ENCODE data around the gene NR1D1.

The NR1D1 gene

DNA sequence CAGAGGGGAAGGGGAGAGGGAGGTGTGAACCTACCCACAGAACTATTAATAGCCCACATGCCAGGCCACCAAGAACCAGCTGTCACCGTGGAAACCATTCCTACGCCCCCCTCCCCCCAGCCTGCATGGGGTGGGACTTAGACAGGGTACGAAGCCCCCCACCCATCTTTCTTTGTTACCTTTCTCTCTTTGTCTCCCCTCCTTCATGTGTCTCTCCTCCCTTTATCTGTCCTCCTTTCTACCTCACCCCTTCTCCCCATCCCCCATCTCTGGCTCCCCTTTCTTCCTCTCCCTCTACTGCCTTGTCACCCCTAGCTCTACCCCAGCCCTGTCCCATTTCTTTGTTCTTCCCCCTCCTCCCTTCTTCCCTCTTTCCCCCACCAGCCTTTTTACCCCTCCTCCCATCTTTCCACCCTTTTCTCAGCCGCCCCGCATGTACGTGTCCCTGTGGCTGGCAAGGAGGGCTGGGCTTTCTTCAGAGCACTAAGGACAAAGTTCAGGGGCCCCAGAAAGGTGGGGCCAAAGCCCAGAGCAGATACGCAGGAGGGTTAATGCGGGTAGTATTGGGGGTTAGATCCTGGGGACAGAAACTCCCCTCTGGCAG lies 29.6 kb downstream of the NR1D1 start:
- Histone ChIP-seq H3K4me2 (ENCODE audit: low read length) (peak overlapping the region; percentile 57), H3K27me3 (ENCODE audit: control insufficient read depth, insufficient read depth, low read length) (no peaks in the 10 kb centered on the region), H3K4me1 (ENCODE audit: control insufficient read depth, insufficient read depth, low read length) (peaks cover 80% of the 10 kb centered on the region), H3K36me3 (ENCODE audit: insufficient read depth, low read length) (peaks cover 7% of the 10 kb centered on the region), H3K4me3 (ENCODE audit: low read length) (no peak overlapping the region), H3K9me3 (replicated peaks; ENCODE audit: low read length) (no peaks in the 10 kb centered on the region), H3K9ac (ENCODE audit: low read depth, low read length) (peak overlapping the region; percentile 3)

DNA sequence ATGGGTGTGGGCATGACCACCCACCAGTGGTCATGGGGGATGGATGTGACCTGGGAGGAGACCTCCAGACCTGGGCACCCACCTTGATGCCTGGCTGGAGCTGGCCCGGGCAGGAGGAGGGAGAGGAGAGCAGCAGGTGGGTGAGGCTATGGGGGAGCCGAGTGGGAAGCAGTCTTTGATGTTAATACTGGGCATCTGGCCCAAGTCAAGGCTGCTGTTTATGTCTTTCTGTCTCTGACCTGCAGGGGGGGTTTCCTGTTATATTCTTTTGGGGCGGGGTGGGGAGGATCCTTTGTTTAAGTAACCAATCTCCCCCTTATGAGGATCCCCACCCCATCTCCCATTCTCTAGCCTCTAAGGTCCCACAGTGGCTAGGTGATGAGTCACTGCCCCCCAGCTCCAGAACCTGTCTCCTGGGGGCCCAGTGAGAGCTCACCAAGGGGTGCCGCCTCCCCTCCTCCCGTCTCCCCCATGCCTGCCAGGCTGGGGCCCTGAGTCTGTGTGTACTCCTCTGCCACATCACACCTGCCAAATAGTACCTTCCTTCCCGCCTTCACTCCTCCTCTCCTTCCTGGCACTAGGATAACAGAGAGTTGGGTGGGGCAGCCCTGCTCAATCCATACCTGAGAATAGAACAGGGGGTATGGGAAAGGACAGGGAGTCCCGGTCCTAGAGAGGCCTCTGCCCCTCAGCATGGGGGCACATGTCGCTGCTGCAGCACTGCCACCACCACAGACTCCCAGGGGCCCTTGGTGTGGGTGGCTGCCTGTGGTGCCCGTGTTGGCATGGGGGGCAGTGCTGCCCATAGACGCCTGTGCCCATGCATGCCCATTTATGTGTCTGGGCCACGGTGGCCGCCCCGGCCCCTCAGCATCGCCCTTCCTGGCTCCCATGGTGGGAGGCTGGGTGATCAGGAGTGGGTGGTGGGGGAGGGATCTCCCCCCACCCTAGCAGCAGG lies 30.4 kb downstream of the NR1D1 start:
- no peaks in the 10 kb centered on the region for H3K27me3 ChIP-seq (ENCODE audit: control insufficient read depth, insufficient read depth, low read length)
- peak overlapping the region; percentile 34 for H3K9ac ChIP-seq (ENCODE audit: low read depth, low read length)
- H3K4me3 ChIP-seq (ENCODE audit: low read length) = peak overlapping the region; percentile 70
- H3K4me1 ChIP-seq (ENCODE audit: control insufficient read depth, insufficient read depth, low read length) = peaks cover 80% of the 10 kb centered on the region
- peaks cover 7% of the 10 kb centered on the region for H3K36me3 ChIP-seq (ENCODE audit: insufficient read depth, low read length)
- H3K9me3 ChIP-seq (replicated peaks; ENCODE audit: low read length) = no peaks in the 10 kb centered on the region
- peak overlapping the region; percentile 96 for H3K4me2 ChIP-seq (ENCODE audit: low read length)

DNA sequence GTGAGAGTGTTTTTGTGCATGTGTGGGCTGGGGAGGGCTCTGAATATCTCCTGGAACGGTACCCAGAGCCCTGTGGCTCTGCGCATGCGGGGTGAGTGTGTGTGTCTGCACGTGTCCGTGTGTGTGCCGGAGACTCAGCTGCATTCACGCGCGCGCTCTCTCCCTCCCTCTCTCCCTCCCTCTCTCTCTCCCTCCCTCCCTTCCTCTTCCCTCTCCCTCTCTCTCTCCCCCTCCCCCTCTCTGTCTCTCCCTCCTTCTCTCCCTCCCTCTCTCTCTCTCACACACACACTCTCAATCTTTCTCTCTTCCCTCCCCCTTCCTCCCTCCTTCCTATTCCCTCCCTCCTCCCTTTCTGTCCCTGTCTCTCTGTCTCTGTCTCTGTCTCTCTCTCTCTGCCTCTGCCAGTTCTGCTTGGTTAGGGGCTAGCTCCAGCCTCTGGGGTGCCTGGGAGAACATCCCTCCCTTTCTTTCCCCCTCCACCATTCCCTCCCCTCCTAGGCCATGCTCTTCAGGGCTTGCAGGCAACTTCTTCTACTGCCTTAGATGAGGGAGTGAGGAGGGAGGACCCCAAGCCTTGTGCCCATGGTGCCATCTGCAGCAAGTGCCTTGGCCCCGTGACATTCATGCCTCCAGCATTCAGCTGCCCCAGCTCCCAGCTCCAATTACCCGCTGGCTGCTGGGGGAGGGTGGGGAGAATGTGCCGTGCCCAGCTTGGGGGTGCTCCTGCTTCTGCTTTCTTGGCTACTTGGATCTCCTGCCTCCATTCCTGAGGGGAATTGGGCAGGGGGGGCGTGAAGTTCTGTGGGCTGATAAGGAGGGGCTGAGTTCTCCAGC lies 31.3 kb downstream of the NR1D1 start:
- H3K9ac ChIP-seq (ENCODE audit: low read depth, low read length) = peak overlapping the region; percentile 58
- peak overlapping the region; percentile 96 for H3K4me2 ChIP-seq (ENCODE audit: low read length)
- H3K27me3 ChIP-seq (ENCODE audit: control insufficient read depth, insufficient read depth, low read length) = no peaks in the 10 kb centered on the region
- H3K4me3 ChIP-seq (ENCODE audit: low read length) = peak overlapping the region; percentile 70
- no peaks in the 10 kb centered on the region for H3K36me3 ChIP-seq (ENCODE audit: insufficient read depth, low read length)
- H3K4me1 ChIP-seq (ENCODE audit: control insufficient read depth, insufficient read depth, low read length) = peaks cover 81% of the 10 kb centered on the region
- H3K9me3 ChIP-seq (replicated peaks; ENCODE audit: low read length) = no peaks in the 10 kb centered on the region

DNA sequence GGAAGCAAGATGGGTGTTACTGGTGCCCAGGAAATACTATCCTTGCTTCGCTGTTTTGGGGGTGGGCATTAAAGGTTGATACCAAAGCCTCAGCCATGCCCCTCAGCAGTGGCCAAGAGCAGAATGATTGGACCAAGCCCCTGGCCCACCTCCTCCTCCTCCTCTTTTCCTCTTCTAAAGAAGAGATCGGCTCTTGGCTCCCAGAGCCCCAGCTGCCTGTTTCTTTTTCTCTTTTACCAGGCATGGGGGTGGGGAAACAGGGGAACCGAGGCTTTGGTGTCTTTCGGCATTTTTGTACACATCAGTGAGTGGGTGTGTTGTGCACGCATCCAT lies 31.8 kb downstream of the NR1D1 start:
- Histone ChIP-seq H3K27me3 (ENCODE audit: control insufficient read depth, insufficient read depth, low read length) (no peaks in the 10 kb centered on the region), H3K4me2 (ENCODE audit: low read length) (peak overlapping the region; percentile 96), H3K4me3 (ENCODE audit: low read length) (peak overlapping the region; percentile 70), H3K4me1 (ENCODE audit: control insufficient read depth, insufficient read depth, low read length) (peaks cover 83% of the 10 kb centered on the region), H3K9me3 (replicated peaks; ENCODE audit: low read length) (no peaks in the 10 kb centered on the region), H3K36me3 (ENCODE audit: insufficient read depth, low read length) (no peaks in the 10 kb centered on the region), H3K9ac (ENCODE audit: low read depth, low read length) (peak overlapping the region; percentile 58)

DNA sequence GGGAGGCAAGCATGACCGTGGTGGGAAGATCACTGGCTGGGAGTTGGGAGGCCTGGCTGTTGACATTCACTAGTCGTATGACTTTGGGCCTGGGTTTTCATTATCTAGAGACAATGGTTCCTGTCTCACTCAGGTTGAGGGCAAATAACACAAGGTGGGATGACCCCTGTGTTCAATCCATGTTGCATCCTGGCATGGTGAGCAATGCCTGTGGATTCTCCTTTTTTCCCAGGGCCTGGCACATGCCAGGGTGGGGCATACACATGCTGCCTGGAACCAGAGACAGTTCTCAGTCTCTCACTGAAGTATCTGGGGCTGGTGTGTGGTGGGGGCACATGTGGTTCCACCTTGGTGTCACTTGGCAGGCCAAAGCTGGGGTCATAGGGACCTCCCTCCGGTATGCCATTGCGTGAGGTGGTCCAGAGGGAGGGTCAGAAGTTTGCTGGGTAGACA lies 32.2 kb downstream of the NR1D1 start:
- Histone ChIP-seq H3K36me3 (ENCODE audit: insufficient read depth, low read length) (no peaks in the 10 kb centered on the region), H3K4me2 (ENCODE audit: low read length) (peak overlapping the region; percentile 96), H3K4me3 (ENCODE audit: low read length) (peak overlapping the region; percentile 70), H3K4me1 (ENCODE audit: control insufficient read depth, insufficient read depth, low read length) (peaks cover 79% of the 10 kb centered on the region), H3K9ac (ENCODE audit: low read depth, low read length) (peak overlapping the region; percentile 58), H3K9me3 (replicated peaks; ENCODE audit: low read length) (no peaks in the 10 kb centered on the region), H3K27me3 (ENCODE audit: control insufficient read depth, insufficient read depth, low read length) (no peaks in the 10 kb centered on the region)

DNA sequence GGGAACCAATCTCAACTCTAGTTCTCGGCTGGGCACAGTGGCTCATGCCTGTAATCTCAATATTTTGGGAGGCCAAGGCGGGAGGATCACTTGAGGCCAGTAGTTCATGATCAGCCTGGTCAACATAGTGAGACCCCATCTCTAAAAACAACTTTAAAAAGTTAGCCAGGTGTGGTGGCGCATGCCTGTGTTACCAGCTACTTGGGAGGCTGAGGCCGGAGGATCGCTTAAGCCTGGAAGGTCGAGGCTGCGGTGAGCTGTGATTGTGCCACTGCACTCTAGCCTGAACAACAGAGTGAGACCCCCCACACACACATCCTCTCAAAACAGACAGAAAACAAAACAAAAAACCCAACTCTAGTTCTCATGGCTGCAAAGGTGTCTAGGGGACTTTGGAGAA lies 32.7 kb downstream of the NR1D1 start:
- H3K9me3 ChIP-seq (replicated peaks; ENCODE audit: low read length) = no peaks in the 10 kb centered on the region
- no peaks in the 10 kb centered on the region for H3K27me3 ChIP-seq (ENCODE audit: control insufficient read depth, insufficient read depth, low read length)
- no peak overlapping the region for H3K9ac ChIP-seq (ENCODE audit: low read depth, low read length)
- H3K4me3 ChIP-seq (ENCODE audit: low read length) = no peak overlapping the region
- no peak overlapping the region for H3K4me2 ChIP-seq (ENCODE audit: low read length)
- no peaks in the 10 kb centered on the region for H3K36me3 ChIP-seq (ENCODE audit: insufficient read depth, low read length)
- H3K4me1 ChIP-seq (ENCODE audit: control insufficient read depth, insufficient read depth, low read length) = peaks cover 75% of the 10 kb centered on the region

DNA sequence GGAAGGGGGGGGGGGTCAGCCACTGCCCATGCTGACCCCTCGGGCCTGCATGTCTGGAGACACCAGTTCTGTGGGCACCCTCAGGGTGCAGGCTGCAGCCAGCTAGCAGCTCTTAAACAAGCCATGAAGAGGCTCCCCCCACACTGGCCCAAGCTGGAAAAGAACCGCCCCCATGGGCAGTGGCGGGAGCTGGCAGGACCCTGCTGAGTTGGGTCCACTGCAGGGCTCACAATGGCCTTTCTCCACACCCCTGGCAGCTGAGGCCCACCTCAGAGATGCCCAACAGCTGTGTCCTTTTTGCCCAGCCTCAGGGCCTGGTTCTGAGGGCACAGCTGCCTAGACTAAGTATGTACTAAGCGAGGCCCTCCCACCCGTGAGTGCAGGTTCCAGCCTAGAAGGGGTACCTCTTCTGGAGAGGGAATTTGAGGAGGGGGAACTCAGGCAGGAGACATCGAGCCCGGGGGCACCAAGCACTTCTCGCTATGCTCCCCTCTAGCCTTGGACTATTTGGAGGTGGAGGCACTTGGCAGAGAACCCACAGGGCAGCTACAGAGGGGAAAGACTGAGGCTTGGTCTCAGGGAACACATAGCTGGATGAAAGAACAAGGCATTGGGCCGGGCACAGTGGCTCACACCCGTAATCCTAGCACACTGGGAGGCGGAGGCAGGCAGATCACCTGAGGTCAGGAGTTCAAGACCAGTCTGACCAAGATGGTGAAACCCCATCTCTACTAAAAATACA lies 34.4 kb downstream of the NR1D1 start:
- H3K4me1 ChIP-seq (ENCODE audit: control insufficient read depth, insufficient read depth, low read length) = peaks cover 63% of the 10 kb centered on the region
- H3K9ac ChIP-seq (ENCODE audit: low read depth, low read length) = no peak overlapping the region
- no peak overlapping the region for H3K4me3 ChIP-seq (ENCODE audit: low read length)
- H3K36me3 ChIP-seq (ENCODE audit: insufficient read depth, low read length) = no peaks in the 10 kb centered on the region
- no peaks in the 10 kb centered on the region for H3K9me3 ChIP-seq (replicated peaks; ENCODE audit: low read length)
- no peaks in the 10 kb centered on the region for H3K27me3 ChIP-seq (ENCODE audit: control insufficient read depth, insufficient read depth, low read length)
- peak overlapping the region; percentile 44 for H3K4me2 ChIP-seq (ENCODE audit: low read length)

DNA sequence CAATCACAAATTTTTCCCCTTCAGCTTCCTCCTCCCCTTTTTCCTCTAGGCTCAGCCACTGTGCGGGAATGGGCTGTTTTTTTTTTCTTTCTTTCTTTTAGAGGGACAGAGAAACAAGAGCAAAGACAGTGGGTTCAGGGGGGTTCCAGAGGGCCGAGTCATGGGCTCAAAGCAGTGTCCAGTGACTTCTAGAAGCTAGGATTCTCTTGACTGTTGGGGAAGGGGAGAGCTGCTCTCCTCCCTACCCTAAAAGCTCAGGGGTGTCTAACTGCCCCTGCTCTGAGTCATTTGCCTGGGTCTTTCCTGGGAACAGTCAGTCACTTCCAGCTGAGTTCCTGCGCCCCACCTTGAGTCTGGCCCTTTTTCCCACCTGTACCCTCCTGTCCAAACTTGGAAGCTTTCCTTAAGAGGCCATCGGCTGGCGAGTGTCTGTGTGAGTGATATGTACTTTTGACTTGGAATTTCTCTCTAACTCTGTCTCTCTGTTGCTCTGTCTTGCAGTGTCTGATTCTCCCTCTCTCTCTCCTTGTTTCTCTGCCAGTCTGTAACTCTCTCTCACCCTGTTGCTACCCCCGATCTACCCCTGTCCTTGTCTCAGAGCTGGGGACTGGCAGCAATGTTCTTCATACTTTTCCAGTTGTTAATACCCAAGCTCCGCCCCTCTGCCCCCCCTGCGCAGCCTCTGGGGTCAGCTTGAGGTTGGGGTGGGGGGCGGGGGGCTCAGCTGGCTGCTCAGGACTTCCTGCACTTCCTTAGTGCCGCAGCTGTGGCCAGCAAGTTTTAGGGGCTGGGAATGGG lies 35.2 kb downstream of the NR1D1 start:
- no peaks in the 10 kb centered on the region for H3K9me3 ChIP-seq (replicated peaks; ENCODE audit: low read length)
- H3K4me3 ChIP-seq (ENCODE audit: low read length) = peak overlapping the region; percentile 98
- peak overlapping the region; percentile 49 for H3K9ac ChIP-seq (ENCODE audit: low read depth, low read length)
- H3K4me2 ChIP-seq (ENCODE audit: low read length) = peak overlapping the region; percentile 84
- no peaks in the 10 kb centered on the region for H3K36me3 ChIP-seq (ENCODE audit: insufficient read depth, low read length)
- peaks cover 55% of the 10 kb centered on the region for H3K4me1 ChIP-seq (ENCODE audit: control insufficient read depth, insufficient read depth, low read length)
- H3K27me3 ChIP-seq (ENCODE audit: control insufficient read depth, insufficient read depth, low read length) = no peaks in the 10 kb centered on the region

DNA sequence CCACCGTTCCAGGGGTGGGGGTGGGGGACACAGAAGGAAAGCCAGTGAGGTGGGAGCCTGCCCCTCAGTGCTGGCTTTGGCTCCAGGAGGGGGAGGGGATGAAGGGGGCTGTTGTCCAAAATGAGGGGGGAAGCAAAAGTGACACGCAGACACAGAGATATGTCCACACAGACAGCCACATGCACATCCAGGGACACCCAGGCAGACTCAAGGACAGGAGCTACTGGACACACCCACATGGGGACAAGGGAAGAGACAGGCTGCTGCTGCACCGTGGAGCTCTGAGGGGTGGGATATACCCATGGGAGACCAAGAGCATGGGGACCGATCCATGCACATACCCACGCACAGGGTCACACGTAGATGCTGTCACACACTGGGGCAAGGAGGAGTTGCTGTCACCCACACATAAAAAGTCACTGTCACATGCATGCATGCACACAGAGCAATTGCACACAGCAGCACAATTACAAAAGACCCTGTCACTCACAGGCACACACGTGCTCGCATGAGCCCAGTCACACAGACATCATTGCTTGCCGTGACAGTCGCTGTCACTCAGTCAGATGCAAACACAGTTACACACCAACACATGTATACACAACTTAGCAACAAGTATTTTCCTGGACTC lies 36.4 kb downstream of the NR1D1 start:
- H3K4me1 ChIP-seq (ENCODE audit: control insufficient read depth, insufficient read depth, low read length) = peaks cover 44% of the 10 kb centered on the region
- H3K4me3 ChIP-seq (ENCODE audit: low read length) = peak overlapping the region; percentile 98
- H3K9ac ChIP-seq (ENCODE audit: low read depth, low read length) = peak overlapping the region; percentile 83
- H3K36me3 ChIP-seq (ENCODE audit: insufficient read depth, low read length) = no peaks in the 10 kb centered on the region
- no peaks in the 10 kb centered on the region for H3K27me3 ChIP-seq (ENCODE audit: control insufficient read depth, insufficient read depth, low read length)
- H3K4me2 ChIP-seq (ENCODE audit: low read length) = peak overlapping the region; percentile 84
- no peaks in the 10 kb centered on the region for H3K9me3 ChIP-seq (replicated peaks; ENCODE audit: low read length)

DNA sequence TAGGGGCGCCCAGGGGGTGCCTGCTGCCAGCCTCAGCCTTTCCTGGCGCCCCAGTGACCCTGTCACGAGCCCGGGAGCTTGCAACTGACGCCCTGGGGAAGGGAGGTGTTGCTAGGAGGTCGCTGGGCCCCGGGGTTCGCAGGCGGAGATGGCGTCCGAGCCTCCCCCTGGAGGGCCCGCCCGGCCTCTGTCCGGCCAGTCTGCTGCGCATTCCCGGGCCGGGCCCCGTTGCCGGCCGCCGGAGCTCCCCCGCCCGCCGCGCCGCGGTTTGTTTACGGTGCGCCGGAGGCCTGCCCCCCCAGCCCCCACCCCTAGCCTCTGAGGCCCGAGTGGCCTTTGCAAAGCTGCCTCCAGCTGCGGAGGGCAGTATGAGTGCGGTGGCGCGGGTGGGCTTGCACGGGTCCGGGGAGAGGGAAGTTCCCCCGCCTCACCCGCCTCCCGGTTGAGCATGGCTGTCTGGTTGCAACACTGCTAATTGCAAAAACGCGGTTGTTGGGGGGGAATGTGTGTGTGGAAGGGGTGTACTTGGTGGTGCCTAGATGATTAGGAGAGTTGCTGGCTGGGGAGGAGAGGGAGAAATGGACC lies 37.1 kb downstream of the NR1D1 start:
- no peaks in the 10 kb centered on the region for H3K36me3 ChIP-seq (ENCODE audit: insufficient read depth, low read length)
- H3K4me3 ChIP-seq (ENCODE audit: low read length) = peak overlapping the region; percentile 98
- H3K9ac ChIP-seq (ENCODE audit: low read depth, low read length) = peak overlapping the region; percentile 83
- H3K4me1 ChIP-seq (ENCODE audit: control insufficient read depth, insufficient read depth, low read length) = peaks cover 36% of the 10 kb centered on the region
- peak overlapping the region; percentile 84 for H3K4me2 ChIP-seq (ENCODE audit: low read length)
- no peaks in the 10 kb centered on the region for H3K27me3 ChIP-seq (ENCODE audit: control insufficient read depth, insufficient read depth, low read length)
- no peaks in the 10 kb centered on the region for H3K9me3 ChIP-seq (replicated peaks; ENCODE audit: low read length)

Data from skeletal muscle satellite cell (primary cell).